RWPE1 (cell line): Measurements from ENCODE around the gene ZNF516.

Experiments used
- CTCF ChIA-PET: fragments of 350-600 bp; sonication (Branson Sonifier 250); formaldehyde crosslinking; extraction: SDS; loops from one replicate; lab custom pipeline; 2021; lab: Yijun Ruan, JAX
- POLR2A ChIA-PET: fragments of 400-600 bp; formaldehyde crosslinking; extraction: SDS; loops from one replicate; lab custom pipeline; 2020; ENCODE audit warnings: antibody characterized with exemption; ENCODE audit not compliant: low non-redundant PET; lab: Yijun Ruan, JAX
- DNase-seq: peaks from one replicate; pipeline ENCODE4 v3.0.0; 2012; ENCODE audit warnings: low spot score
- H3K27ac ChIP-seq: fragments of 450-650 bp; 2 replicates; pipeline ENCODE4 v1.5.1; 2017
- TF ChIP-seq, protein P1 (sequence below): fragments of 450-650 bp; conservative IDR thresholded peaks from 2 replicates; pipeline ENCODE4 v1.5.1; 2017; ENCODE audit warnings: low read depth, mild to moderate bottlenecking

ZNF516 gene

GRCh38 chr18:76503649-76504386, 8.8 kb upstream of the ZNF516 start:
- ChIA-PET POLR2A (no interaction called here), CTCF (no interaction called here)
- no peak for DNase-seq
- TF ChIP-seq, protein P1, sequence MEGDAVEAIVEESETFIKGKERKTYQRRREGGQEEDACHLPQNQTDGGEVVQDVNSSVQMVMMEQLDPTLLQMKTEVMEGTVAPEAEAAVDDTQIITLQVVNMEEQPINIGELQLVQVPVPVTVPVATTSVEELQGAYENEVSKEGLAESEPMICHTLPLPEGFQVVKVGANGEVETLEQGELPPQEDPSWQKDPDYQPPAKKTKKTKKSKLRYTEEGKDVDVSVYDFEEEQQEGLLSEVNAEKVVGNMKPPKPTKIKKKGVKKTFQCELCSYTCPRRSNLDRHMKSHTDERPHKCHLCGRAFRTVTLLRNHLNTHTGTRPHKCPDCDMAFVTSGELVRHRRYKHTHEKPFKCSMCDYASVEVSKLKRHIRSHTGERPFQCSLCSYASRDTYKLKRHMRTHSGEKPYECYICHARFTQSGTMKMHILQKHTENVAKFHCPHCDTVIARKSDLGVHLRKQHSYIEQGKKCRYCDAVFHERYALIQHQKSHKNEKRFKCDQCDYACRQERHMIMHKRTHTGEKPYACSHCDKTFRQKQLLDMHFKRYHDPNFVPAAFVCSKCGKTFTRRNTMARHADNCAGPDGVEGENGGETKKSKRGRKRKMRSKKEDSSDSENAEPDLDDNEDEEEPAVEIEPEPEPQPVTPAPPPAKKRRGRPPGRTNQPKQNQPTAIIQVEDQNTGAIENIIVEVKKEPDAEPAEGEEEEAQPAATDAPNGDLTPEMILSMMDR = no peak
- H3K27ac ChIP-seq = no peak overlapping the region

DNA sequence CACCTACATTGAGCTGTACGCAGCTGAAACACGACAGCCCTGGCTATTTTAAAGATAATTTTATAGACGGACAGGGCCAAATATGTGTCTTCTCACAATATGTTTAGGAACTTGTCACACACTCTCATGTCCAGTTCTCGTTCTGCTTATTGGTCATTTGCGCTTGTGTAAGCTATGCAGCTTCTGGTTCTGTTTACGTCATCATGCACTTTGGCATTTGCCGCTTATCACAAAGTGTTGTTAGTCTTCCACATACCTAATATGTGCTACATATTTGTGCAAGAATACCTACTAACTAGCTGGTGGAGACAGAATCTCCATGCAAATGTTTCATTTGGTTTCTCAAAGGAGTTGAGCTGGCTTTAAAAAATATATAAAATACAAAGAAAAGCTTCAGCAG, 7.5 kb upstream of the ZNF516 start:
- DNase-seq = no peak
- POLR2A ChIA-PET = no interaction called here
- TF ChIP-seq, protein P1 = no peak
- CTCF ChIA-PET = no interaction called here
- H3K27ac ChIP-seq = no peak overlapping the region

DNA sequence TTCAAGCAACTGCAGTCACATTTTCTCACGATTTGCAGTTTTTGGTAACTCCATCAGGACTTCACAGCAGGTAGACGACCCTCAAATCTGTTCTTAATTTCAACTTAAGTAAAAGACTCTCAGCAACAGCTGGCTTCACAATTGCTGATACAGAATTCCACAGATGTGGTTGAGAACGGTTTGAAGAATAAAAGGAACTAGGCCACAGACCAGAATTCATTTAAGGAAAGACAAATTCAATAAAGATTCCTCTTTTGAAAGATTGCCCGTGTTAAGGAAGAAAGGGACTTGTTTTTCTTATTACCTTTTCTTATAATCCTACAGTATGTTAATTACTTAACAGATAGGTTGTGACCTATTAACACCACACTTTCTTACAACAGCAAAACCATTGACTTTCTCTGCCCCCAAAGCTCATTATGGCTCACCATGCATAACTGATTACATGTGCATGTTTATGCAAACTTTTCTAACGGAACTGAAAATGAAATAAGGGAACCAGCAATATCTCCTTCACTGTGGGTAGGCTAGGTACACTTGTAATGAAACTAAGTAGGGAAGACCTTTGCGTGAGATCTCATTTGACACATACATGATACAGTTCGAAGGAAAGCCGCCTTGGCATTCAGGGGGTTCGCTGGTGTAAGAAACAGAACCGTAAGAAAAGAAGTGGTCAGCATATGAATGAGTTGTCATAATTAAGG, 4.7 kb upstream of the ZNF516 start:
- no peak for DNase-seq
- CTCF ChIA-PET = no interaction called here
- TF ChIP-seq, protein P1 = no peak
- no peak overlapping the region for H3K27ac ChIP-seq
- POLR2A ChIA-PET = no interaction called here

GRCh38 chr18:76499021-76499420, 4.0 kb upstream of the ZNF516 start:
- ChIA-PET CTCF (no interaction called here), POLR2A (no interaction called here)
- no peak for DNase-seq
- H3K27ac ChIP-seq = no peak overlapping the region
- TF ChIP-seq, protein P1 = no peak

GRCh38 chr18:76498064-76498463, 3.0 kb upstream of the ZNF516 start:
- ChIA-PET CTCF (no interaction called here), POLR2A (no interaction called here)
- no peak for DNase-seq
- TF ChIP-seq, protein P1 = no peak
- no peak overlapping the region for H3K27ac ChIP-seq

- POLR2A ChIA-PET = no interaction called here
- no peak overlapping the region for H3K27ac ChIP-seq
- no peak for DNase-seq
- TF ChIP-seq, protein P1 = no peak
- CTCF ChIA-PET = no interaction called here
Observed at GRCh38 chr18:76497021-76497420, 2.0 kb upstream of the ZNF516 start.
